HFFc6 (cell line): Measurements from ENCODE around the gene TMEM175. TPM values are rescaled to one million over a fixed set of nuclear protein-coding genes. Genes with fewer than 3 reads are reported as not detected.

Experiments used
- DNase-seq: peaks from one replicate; pipeline ENCODE4 v3.0.0-alpha.2; 2018
- H3K27ac Mint-ChIP-seq: 2 replicates; pipeline ENCODE4 v1.8.0; 2020; ENCODE audit warnings: mild to moderate bottlenecking, mixed read lengths
- H3K27me3 Mint-ChIP-seq: 2 replicates; pipeline ENCODE4 v1.8.0; 2021; ENCODE audit warnings: mild to moderate bottlenecking, moderate library complexity, mixed read lengths; ENCODE audit not compliant: insufficient read depth
- H3K36me3 Mint-ChIP-seq: 2 replicates; pipeline ENCODE4 v1.8.0; 2021; ENCODE audit warnings: low read depth, mixed read lengths
- H3K4me1 Mint-ChIP-seq: 2 replicates; pipeline ENCODE4 v1.8.0; 2020; ENCODE audit warnings: low read depth, mixed read lengths
- H3K4me3 Mint-ChIP-seq: 2 replicates; pipeline ENCODE4 v1.8.0; 2020; ENCODE audit warnings: mild to moderate bottlenecking, moderate library complexity, mixed read lengths
- H3K9me3 Mint-ChIP-seq: 2 replicates; pipeline ENCODE4 v1.8.0; 2020; ENCODE audit warnings: mild to moderate bottlenecking, mixed read lengths
- total RNA-seq, 6 experiments: library from RNA; stranded (reverse); fragmentation: NEBNext Ultra II Directional; extraction: Animal tissue kit (Norgen Biotek cat#: 25700); gene quantifications; 2 replicates in 1 of 6; 3 replicates in 5 of 6; pipeline ENCODE4 v1.2.3, GENCODE V29; 2021
- TF ChIP-seq, protein P1 (sequence below): fragments of 200-600 bp; sonication (generic); IDR thresholded peaks from 2 replicates; pipeline ENCODE4 v1.5.0; 2021; ENCODE audit warnings: antibody characterized with exemption, mild to moderate bottlenecking

Gene TMEM175
- total RNA-seq, 6 experiments from 2014 or later, result 27.8 to 41.8 (median 34.1) TPM

DNA sequence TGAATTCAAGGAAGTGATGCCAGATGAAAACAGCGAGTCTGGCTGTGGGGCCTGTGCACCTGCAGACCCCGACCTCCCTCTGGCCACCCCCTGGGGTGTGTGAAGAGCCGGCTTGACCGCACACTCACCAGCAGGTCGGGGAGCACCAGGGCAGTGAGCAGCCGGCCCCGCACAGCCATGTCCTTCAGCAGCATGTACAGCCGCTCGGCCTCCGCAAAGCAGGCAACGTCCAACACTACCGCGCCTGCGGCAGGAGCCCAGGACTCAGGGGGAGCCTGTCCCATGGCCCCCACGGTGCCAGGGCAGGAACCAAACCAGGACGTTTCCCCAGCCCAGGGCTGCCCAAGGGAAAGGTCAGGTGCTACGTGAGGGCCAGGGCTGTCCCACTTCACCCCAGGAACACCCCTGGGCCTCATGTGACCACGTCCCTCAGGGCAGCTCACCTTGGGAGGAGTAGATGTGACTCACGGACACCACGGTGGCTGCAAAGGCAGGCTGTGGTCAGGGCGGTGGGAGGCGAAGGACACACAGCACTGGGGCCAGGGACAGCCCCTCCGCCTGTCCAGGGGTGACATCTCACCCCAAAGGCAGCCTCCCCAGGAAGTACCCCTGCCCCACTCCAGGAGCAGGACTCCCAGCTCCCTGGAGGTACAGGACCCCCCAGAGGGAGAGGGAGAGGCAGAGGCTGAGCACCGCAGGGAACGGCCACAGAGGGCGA is 32.9 kb downstream of the TMEM175 start:
- no peak overlapping the region for H3K27ac Mint-ChIP-seq
- no peaks in the 10 kb centered on the region for H3K4me1 Mint-ChIP-seq
- TF ChIP-seq, protein P1, sequence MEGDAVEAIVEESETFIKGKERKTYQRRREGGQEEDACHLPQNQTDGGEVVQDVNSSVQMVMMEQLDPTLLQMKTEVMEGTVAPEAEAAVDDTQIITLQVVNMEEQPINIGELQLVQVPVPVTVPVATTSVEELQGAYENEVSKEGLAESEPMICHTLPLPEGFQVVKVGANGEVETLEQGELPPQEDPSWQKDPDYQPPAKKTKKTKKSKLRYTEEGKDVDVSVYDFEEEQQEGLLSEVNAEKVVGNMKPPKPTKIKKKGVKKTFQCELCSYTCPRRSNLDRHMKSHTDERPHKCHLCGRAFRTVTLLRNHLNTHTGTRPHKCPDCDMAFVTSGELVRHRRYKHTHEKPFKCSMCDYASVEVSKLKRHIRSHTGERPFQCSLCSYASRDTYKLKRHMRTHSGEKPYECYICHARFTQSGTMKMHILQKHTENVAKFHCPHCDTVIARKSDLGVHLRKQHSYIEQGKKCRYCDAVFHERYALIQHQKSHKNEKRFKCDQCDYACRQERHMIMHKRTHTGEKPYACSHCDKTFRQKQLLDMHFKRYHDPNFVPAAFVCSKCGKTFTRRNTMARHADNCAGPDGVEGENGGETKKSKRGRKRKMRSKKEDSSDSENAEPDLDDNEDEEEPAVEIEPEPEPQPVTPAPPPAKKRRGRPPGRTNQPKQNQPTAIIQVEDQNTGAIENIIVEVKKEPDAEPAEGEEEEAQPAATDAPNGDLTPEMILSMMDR, result no peak
- peaks cover 1% of the 10 kb centered on the region for H3K27me3 Mint-ChIP-seq
- H3K36me3 Mint-ChIP-seq, result no peaks in the 10 kb centered on the region
- H3K9me3 Mint-ChIP-seq, result no peaks in the 10 kb centered on the region
- no peak overlapping the region for H3K4me3 Mint-ChIP-seq
- no peak for DNase-seq

DNA sequence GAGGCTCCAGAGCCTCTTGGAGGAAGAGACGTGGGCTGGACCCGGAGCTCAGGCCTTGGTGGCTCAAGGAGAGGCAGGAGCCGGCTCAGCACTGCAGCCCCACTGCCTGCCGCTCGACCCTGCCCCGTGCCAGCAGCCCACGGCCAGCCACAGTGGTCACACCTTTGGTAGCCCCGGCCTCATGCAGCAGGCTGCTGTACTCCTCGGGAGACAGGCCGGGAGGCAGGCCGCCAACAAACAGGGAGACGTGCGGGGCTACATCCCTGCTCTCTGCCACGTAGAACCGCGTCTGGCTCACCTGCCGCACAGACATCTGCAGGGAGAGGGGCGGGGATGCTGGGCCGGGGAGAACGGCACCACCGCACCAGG is 33.5 kb downstream of the TMEM175 start:
- Mint-ChIP-seq H3K27me3 (peaks cover 1% of the 10 kb centered on the region), H3K36me3 (no peaks in the 10 kb centered on the region; the same call in 1 of the 2 replicates), H3K4me1 (peaks cover 4% of the 10 kb centered on the region), H3K4me3 (no peak overlapping the region), H3K9me3 (no peaks in the 10 kb centered on the region), H3K27ac (no peak overlapping the region)
- DNase-seq, result no peak
- TF ChIP-seq, protein P1, result no peak

DNA sequence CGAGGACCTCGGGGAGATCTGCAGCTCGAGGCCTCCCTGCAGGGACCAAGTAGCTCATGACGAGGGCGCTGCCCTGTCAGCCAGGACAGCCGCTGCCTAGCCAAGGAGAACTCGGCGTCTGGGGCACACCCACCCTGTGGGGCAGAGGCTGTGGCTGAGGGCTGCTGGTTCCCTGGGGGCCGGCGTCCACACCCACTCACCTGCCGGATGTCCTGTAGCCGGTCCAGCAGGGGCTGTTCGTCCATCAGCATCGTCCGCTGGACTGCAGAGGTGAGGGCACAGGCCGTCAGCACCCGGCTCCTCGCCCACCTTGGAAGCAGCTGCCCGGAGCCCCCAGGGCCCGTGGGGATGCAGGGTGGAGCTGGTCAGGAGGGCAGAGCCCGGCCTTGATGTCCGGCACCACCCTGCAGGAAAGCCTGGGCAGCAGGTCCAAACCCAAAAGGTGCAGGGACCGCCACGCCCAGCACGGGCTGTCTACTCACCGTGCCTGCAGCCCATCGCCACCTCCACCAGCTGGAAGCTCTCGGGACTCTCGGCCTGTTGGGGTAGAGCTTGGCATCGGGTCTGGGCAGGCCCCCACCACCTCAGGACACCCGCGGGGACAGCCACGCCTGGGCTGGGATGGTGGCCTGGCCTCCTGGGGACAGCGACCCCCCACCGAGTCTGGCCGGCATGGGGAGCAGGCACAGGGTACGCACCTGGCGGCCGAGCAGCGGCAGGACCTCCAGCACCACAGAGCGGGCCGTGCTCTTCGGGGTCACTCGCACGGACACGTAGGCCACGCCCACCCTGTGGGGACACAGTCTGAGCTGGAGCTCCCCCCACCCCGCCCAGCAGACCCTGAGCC is 34.2 kb downstream of the TMEM175 start:
- no peak overlapping the region for H3K27ac Mint-ChIP-seq
- DNase-seq, result no peak
- no peak overlapping the region for H3K4me3 Mint-ChIP-seq
- TF ChIP-seq, protein P1, result no peak
- H3K27me3 Mint-ChIP-seq, result peaks cover 1% of the 10 kb centered on the region
- H3K9me3 Mint-ChIP-seq, result no peaks in the 10 kb centered on the region
- H3K36me3 Mint-ChIP-seq, result no peaks in the 10 kb centered on the region; the same call in 1 of the 2 replicates
- H3K4me1 Mint-ChIP-seq, result peaks cover 7% of the 10 kb centered on the region

DNA sequence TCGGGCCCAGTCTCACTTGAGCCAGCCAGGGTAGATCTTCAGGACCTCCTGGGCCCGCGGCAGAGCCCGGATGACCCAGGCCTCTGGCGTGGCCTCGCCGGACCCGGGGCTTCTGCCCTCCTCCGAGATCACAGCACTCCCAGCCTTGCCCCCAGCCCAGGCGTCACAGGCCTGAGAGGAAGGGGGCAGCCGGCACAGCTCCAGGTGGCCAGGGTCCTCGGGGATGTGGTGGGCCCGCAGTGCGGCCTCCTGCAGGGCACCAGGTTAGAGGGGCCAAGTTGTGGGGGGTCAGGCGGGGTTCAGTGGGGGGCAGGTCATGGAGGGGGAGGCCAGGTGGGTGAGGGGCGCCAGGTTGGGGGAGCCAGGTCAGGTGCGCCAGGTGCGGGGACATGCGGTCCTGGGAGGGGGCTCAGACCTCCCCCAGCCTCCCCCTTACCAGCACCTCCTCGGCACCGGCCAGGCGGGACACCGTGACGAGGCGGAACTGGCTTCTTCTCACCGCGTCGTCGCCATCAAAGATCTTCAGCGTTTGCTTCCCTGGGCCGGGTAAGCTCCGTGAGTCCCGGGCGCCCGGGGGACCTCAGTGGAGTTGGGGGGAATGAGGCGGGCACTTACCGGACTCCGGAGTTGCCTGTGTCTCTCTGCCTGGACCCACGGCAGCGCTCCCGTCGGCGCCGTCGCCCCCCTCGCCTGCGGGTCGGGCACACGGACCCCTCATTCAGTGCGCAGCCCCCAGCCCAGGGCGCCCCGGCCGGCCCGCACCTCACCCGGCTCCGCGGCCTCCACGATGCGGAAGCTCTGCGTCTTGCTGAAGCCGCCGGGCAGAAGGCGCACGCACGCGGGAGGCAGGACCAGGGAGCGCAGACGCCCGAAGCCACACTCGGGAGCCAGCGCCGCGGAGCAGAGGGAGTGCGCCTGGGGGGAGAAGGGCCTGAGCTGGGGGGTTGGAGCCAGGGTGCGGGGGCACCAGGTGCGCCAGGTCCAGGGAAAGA is 35.1 kb downstream of the TMEM175 start:
- DNase-seq, result no peak
- no peak overlapping the region for H3K27ac Mint-ChIP-seq
- peaks cover 7% of the 10 kb centered on the region for H3K4me1 Mint-ChIP-seq
- TF ChIP-seq, protein P1, result no peak
- no peak overlapping the region for H3K4me3 Mint-ChIP-seq
- H3K27me3 Mint-ChIP-seq, result no peaks in the 10 kb centered on the region; the same call in 1 of the 2 replicates
- no peaks in the 10 kb centered on the region; the same call in 1 of the 2 replicates for H3K36me3 Mint-ChIP-seq
- no peaks in the 10 kb centered on the region for H3K9me3 Mint-ChIP-seq

DNA sequence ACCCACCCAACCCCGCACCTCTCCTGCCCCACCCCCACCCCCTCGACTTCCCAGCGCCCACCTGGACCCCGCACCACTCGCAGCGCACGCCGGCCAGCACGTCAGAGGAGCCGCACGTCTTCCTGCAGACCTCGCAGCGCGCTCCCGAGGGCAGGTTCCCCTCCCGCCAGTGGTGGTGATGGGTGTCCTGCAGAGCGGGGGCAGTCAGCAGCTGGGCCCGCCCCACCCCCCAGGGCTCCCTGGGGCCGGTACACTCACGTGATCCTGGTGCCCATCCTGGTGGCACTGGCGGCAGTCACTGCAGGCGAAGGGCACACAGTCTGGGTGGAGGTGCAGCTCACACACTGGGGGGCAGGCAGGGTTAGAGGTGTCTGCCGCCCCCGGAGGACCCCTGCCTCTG is 36.0 kb downstream of the TMEM175 start:
- no peak for DNase-seq
- H3K27ac Mint-ChIP-seq, result no peak overlapping the region
- no peaks in the 10 kb centered on the region for H3K9me3 Mint-ChIP-seq
- no peaks in the 10 kb centered on the region; the same call in 1 of the 2 replicates for H3K36me3 Mint-ChIP-seq
- TF ChIP-seq, protein P1, result no peak
- peaks cover 7% of the 10 kb centered on the region for H3K4me1 Mint-ChIP-seq
- no peaks in the 10 kb centered on the region; the same call in 1 of the 2 replicates for H3K27me3 Mint-ChIP-seq
- H3K4me3 Mint-ChIP-seq, result no peak overlapping the region
